HEK293 (cell line): ENCODE results near the gene CD151.

ENCODE experiments used
- BCL11B ChIP-seq: fragments of 450-650 bp; formaldehyde crosslinking; IDR thresholded peaks from 2 replicates; pipeline ENCODE4 v1.5.1; 2016; ENCODE audit warnings: low read depth, missing biosample characterization, missing genetic modification characterization
- BCL6B ChIP-seq: fragments of 450-650 bp; formaldehyde crosslinking; IDR thresholded peaks from 2 replicates; pipeline ENCODE4 v1.5.1; 2017; ENCODE audit warnings: missing biosample characterization, missing genetic modification characterization
- IKZF3 ChIP-seq: fragments of 450-650 bp; IDR thresholded peaks from 2 replicates; pipeline ENCODE4 v1.5.0; 2018; ENCODE audit warnings: missing biosample characterization, mild to moderate bottlenecking, missing genetic modification characterization, moderate library complexity
- KLF8 ChIP-seq: fragments of 450-650 bp; formaldehyde crosslinking; IDR thresholded peaks from 2 replicates; pipeline ENCODE4 v1.5.1; 2016; ENCODE audit warnings: missing biosample characterization, missing genetic modification characterization
- MZF1 ChIP-seq: fragments of 450-650 bp; formaldehyde crosslinking; IDR thresholded peaks from 2 replicates; pipeline ENCODE4 v1.5.1; 2017; ENCODE audit warnings: missing biosample characterization, missing genetic modification characterization, borderline replicate concordance
- SCRT2 ChIP-seq: fragments of 450-650 bp; formaldehyde crosslinking; IDR thresholded peaks from 2 replicates; pipeline ENCODE4 v1.5.1; 2016; ENCODE audit warnings: missing biosample characterization, missing genetic modification characterization
- TSHZ1 ChIP-seq: fragments of 450-650 bp; formaldehyde crosslinking; IDR thresholded peaks from 2 replicates; pipeline ENCODE4 v1.5.1; 2016; ENCODE audit warnings: missing biosample characterization, missing genetic modification characterization, borderline replicate concordance
- ZBTB1 ChIP-seq: fragments of 450-650 bp; formaldehyde crosslinking; IDR thresholded peaks from 2 replicates; pipeline ENCODE4 v1.5.1; 2016; ENCODE audit warnings: missing biosample characterization, missing genetic modification characterization
- ZBTB20 ChIP-seq: fragments of 450-650 bp; formaldehyde crosslinking; IDR thresholded peaks from 2 replicates; pipeline ENCODE4 v1.5.1; 2016; ENCODE audit warnings: missing biosample characterization, missing genetic modification characterization
- ZBTB6 ChIP-seq: fragments of 450-650 bp; formaldehyde crosslinking; IDR thresholded peaks from 2 replicates; pipeline ENCODE4 v1.5.1; 2017; ENCODE audit warnings: missing biosample characterization, missing genetic modification characterization
- ZFP3 ChIP-seq: fragments of 450-650 bp; formaldehyde crosslinking; IDR thresholded peaks from 2 replicates; pipeline ENCODE4 v1.5.1; 2016; ENCODE audit warnings: low read depth, missing biosample characterization, missing genetic modification characterization
- ZFP37 ChIP-seq: fragments of 450-650 bp; formaldehyde crosslinking; IDR thresholded peaks from 2 replicates; pipeline ENCODE4 v1.5.1; 2016; ENCODE audit warnings: missing biosample characterization, missing genetic modification characterization
- ZFP69B ChIP-seq: fragments of 450-650 bp; formaldehyde crosslinking; IDR thresholded peaks from 2 replicates; pipeline ENCODE4 v1.5.1; 2016; ENCODE audit warnings: missing biosample characterization, missing genetic modification characterization
- ZNF121 ChIP-seq: fragments of 450-650 bp; formaldehyde crosslinking; IDR thresholded peaks from 2 replicates; pipeline ENCODE4 v1.5.1; 2016; ENCODE audit warnings: missing biosample characterization, missing genetic modification characterization
- ZNF132 ChIP-seq: fragments of 450-650 bp; formaldehyde crosslinking; IDR thresholded peaks from 2 replicates; pipeline ENCODE4 v1.5.1; 2017; ENCODE audit warnings: missing biosample characterization, missing genetic modification characterization, borderline replicate concordance
- ZNF140 ChIP-seq: fragments of 450-650 bp; formaldehyde crosslinking; IDR thresholded peaks from 2 replicates; pipeline ENCODE4 v1.5.1; 2016; ENCODE audit warnings: missing biosample characterization, missing genetic modification characterization
- ZNF155 ChIP-seq: fragments of 450-650 bp; formaldehyde crosslinking; IDR thresholded peaks from 2 replicates; pipeline ENCODE4 v1.5.1; 2016; ENCODE audit warnings: missing biosample characterization, missing genetic modification characterization
- ZNF157 ChIP-seq: fragments of 450-650 bp; formaldehyde crosslinking; IDR thresholded peaks from 2 replicates; pipeline ENCODE4 v1.5.1; 2016; ENCODE audit warnings: missing biosample characterization, missing genetic modification characterization
- ZNF169 ChIP-seq: fragments of 450-650 bp; formaldehyde crosslinking; IDR thresholded peaks from 2 replicates; pipeline ENCODE4 v1.5.1; 2016; ENCODE audit warnings: missing biosample characterization, missing genetic modification characterization
- ZNF274 ChIP-seq, 2 experiments: fragments of 200-500 bp in 1 of 2; fragments of 450-650 bp in 1 of 2; sonication (Bioruptor generic) in 1 of 2; formaldehyde crosslinking in 1 of 2; IDR thresholded peaks; 2 replicates each; pipeline versions ENCODE4 v1.5.1 to v1.6.1; 2014 to 2016; ENCODE audit warnings: borderline replicate concordance in 1 of 2, inconsistent platforms in 1 of 2, low read length in 1 of 2, missing biosample characterization in 1 of 2, missing genetic modification characterization in 1 of 2
- ZNF280C ChIP-seq: fragments of 450-650 bp; formaldehyde crosslinking; IDR thresholded peaks from 2 replicates; pipeline ENCODE4 v1.5.1; 2016; ENCODE audit warnings: missing biosample characterization, missing genetic modification characterization
- ZNF341 ChIP-seq: fragments of 450-650 bp; formaldehyde crosslinking; IDR thresholded peaks from 2 replicates; pipeline ENCODE4; 2016; ENCODE audit warnings: low read depth, missing biosample characterization, missing genetic modification characterization
- ZNF510 ChIP-seq: fragments of 450-650 bp; formaldehyde crosslinking; IDR thresholded peaks from 2 replicates; pipeline ENCODE4 v1.5.1; 2018; ENCODE audit warnings: mild to moderate bottlenecking, missing genetic modification characterization, missing biosample characterization; ENCODE audit not compliant: insufficient replicate concordance
- ZNF549 ChIP-seq: fragments of 450-650 bp; IDR thresholded peaks from 2 replicates; pipeline ENCODE4 v1.5.1; 2018; ENCODE audit warnings: missing biosample characterization, missing genetic modification characterization, mild to moderate bottlenecking, inconsistent platforms, moderate library complexity
- ZNF561 ChIP-seq: fragments of 450-650 bp; IDR thresholded peaks from 2 replicates; pipeline ENCODE4 v1.5.1; 2018; ENCODE audit warnings: missing biosample characterization, missing genetic modification characterization, borderline replicate concordance
- ZNF585B ChIP-seq: fragments of 450-650 bp; formaldehyde crosslinking; IDR thresholded peaks from 2 replicates; pipeline ENCODE4 v1.5.1; 2016; ENCODE audit warnings: missing biosample characterization, missing genetic modification characterization
- ZNF621 ChIP-seq: fragments of 450-650 bp; formaldehyde crosslinking; IDR thresholded peaks from 2 replicates; pipeline ENCODE4 v1.5.1; 2017; ENCODE audit warnings: missing biosample characterization, missing genetic modification characterization
- ZNF623 ChIP-seq: fragments of 450-650 bp; formaldehyde crosslinking; IDR thresholded peaks from 2 replicates; pipeline ENCODE4 v1.5.1; 2016; ENCODE audit warnings: missing biosample characterization, missing genetic modification characterization
- ZNF660 ChIP-seq: fragments of 450-650 bp; IDR thresholded peaks from 2 replicates; pipeline ENCODE4 v1.5.1; 2018; ENCODE audit warnings: missing biosample characterization, mild to moderate bottlenecking, missing genetic modification characterization
- ZNF670 ChIP-seq: fragments of 450-650 bp; formaldehyde crosslinking; IDR thresholded peaks from 2 replicates; pipeline ENCODE4 v1.5.1; 2016; ENCODE audit warnings: missing biosample characterization, missing genetic modification characterization, low read depth
- ZNF677 ChIP-seq: fragments of 450-650 bp; IDR thresholded peaks from 2 replicates; pipeline ENCODE4 v1.5.0; 2018; ENCODE audit warnings: missing biosample characterization, mild to moderate bottlenecking, missing genetic modification characterization, moderate library complexity
- ZNF768 ChIP-seq: fragments of 450-650 bp; formaldehyde crosslinking; IDR thresholded peaks from 2 replicates; pipeline ENCODE4 v1.5.1; 2018; ENCODE audit warnings: missing biosample characterization, mild to moderate bottlenecking, missing genetic modification characterization
- ZNF837 ChIP-seq: fragments of 450-650 bp; formaldehyde crosslinking; IDR thresholded peaks from 2 replicates; pipeline ENCODE4 v1.5.1; 2016; ENCODE audit warnings: missing biosample characterization, missing genetic modification characterization
- ZSCAN23 ChIP-seq: fragments of 450-650 bp; formaldehyde crosslinking; IDR thresholded peaks from 2 replicates; pipeline ENCODE4 v1.5.1; 2016; ENCODE audit warnings: missing biosample characterization, missing genetic modification characterization

Gene CD151

GRCh38 chr11:859394-860131, 26.8 kb downstream of the CD151 start (continued):
- TF ChIP-seq ZNF768 (no peak), ZNF660 (tag by site-specific recombination) (no peak), ZNF837 (tag by site-specific recombination) (no peak), KLF8 (tag by site-specific recombination) (peak; percentile 24; the same call in 1 of the 2 replicates), ZBTB20 (tag by site-specific recombination) (peak; percentile 75), ZNF670 (no peak), BCL6B (no peak), BCL11B (tag by site-specific recombination) (no peak), ZNF280C (tag by site-specific recombination) (no peak), ZBTB6 (tag by site-specific recombination) (no peak), ZNF121 (tag by site-specific recombination) (no peak), ZSCAN23 (no peak), ZNF561 (tag by site-specific recombination) (no peak), ZNF169 (no peak), ZNF341 (tag by site-specific recombination) (peak; percentile 86), ZNF140 (no peak), ZBTB1 (tag by site-specific recombination) (no peak), IKZF3 (0 out of 2 replicates have a peak, but pooled peaks have one; percentile 10), ZNF549 (no peak), ZNF155 (tag by site-specific recombination) (no peak), MZF1 (tag by site-specific recombination) (no peak), ZNF274 (IDR thresholded peaks at IDR 0.05; ENCODE audit: low read length) (no peak), ZNF274 (tag by site-specific recombination; IDR thresholded peaks at IDR 0.05; ENCODE audit: borderline replicate concordance) (no peak), ZNF621 (tag by site-specific recombination) (no peak), ZFP37 (tag by site-specific recombination) (no peak), ZFP69B (tag by site-specific recombination) (no peak), ZFP3 (tag by site-specific recombination) (no peak), TSHZ1 (tag by site-specific recombination) (no peak), SCRT2 (tag by site-specific recombination) (no peak), ZNF677 (tag by site-specific recombination) (no peak), ZNF510 (tag by site-specific recombination) (no peak), ZNF623 (tag by site-specific recombination) (no peak), ZNF157 (tag by site-specific recombination) (no peak), ZNF132 (no peak), ZNF585B (no peak)
